OCI-LY7 (cell line): Measurements from ENCODE around the gene TLE6. TPM values are rescaled to one million over a fixed set of nuclear protein-coding genes. Genes with fewer than 3 reads are reported as not detected.
"Not testable (repeated sequence)": the region's sequence is repeated elsewhere in the genome, so short reads cannot be mapped to it uniquely, and the experiment has no call there.

Experiments
- BruUV-seq: library from RNA; stranded (reverse); fragments of 400-500 nt; replicated peaks from 2 replicates; lab custom pipeline; 2021; lab: Mats Ljungman, UMichigan
- CTCF ChIA-PET: fragments of 300-600 bp; sonication (Branson Sonifier 250); formaldehyde crosslinking; loops from one replicate; lab custom pipeline; 2022; ENCODE audit warnings: antibody characterized with exemption; ENCODE audit not compliant: unreplicated experiment; lab: Charles Lee
- POLR2A ChIA-PET: fragments of 300-600 bp; sonication (Branson Sonifier 250); formaldehyde crosslinking; loops from one replicate; lab custom pipeline; 2022; ENCODE audit warnings: antibody characterized with exemption; lab: Charles Lee
- DNase-seq: peaks from one replicate; pipeline ENCODE4 v3.0.0-alpha.2; 2015; ENCODE audit warnings: low spot score
- H2AFZ ChIP-seq: fragments of 200-600 bp; sonication (generic), shearing (Covaris generic); 2 replicates; pipeline ENCODE4 v1.6.1; 2014; ENCODE audit warnings: mild to moderate bottlenecking, antibody characterized with exemption, low read length, moderate library complexity
- H3K27ac ChIP-seq: fragments of 200-600 bp; sonication (generic); 2 replicates; pipeline ENCODE4 v1.5.1; 2014; ENCODE audit warnings: mixed run types, low read depth, mild to moderate bottlenecking, moderate library complexity, low read length, inconsistent platforms; ENCODE audit not compliant: poor library complexity, severe bottlenecking
- H3K36me3 ChIP-seq: fragments of 200-600 bp; sonication (generic); 2 replicates; pipeline ENCODE4 v1.6.1; 2014; ENCODE audit warnings: mild to moderate bottlenecking, antibody characterized with exemption, low read length, moderate library complexity, mixed read lengths; ENCODE audit not compliant: insufficient read depth
- H3K4me1 ChIP-seq: fragments of 200-600 bp; sonication (generic); 2 replicates; pipeline ENCODE4 v1.5.1; 2014; ENCODE audit warnings: mild to moderate bottlenecking, low read length; ENCODE audit not compliant: insufficient read depth, poor library complexity, severe bottlenecking
- H3K4me2 ChIP-seq: fragments of 200-600 bp; sonication (generic); 2 replicates; pipeline ENCODE4 v1.6.1; 2014; ENCODE audit warnings: mild to moderate bottlenecking, low read length
- H3K4me3 ChIP-seq: fragments of 200-600 bp; sonication (generic); 2 replicates; pipeline ENCODE4 v1.5.1; 2014; ENCODE audit warnings: mild to moderate bottlenecking, low read depth, low read length; ENCODE audit not compliant: poor library complexity, severe bottlenecking
- H3K79me2 ChIP-seq: fragments of 200-600 bp; sonication (generic); 2 replicates; pipeline ENCODE4 v1.6.1; 2016; ENCODE audit warnings: low read depth, mild to moderate bottlenecking, low read length, moderate library complexity, mixed read lengths; ENCODE audit not compliant: insufficient read depth
- H3K9me2 ChIP-seq: fragments of 200-600 bp; sonication (generic); 2 replicates; pipeline ENCODE4 v1.6.1; 2016; ENCODE audit warnings: mild to moderate bottlenecking, low read length, mixed read lengths; ENCODE audit not compliant: insufficient read depth
- H3K9me3 ChIP-seq: fragments of 200-600 bp; sonication (generic); 2 replicates; pipeline ENCODE4 v1.6.1; 2014; ENCODE audit warnings: mild to moderate bottlenecking, mixed run types, low read length, mixed read lengths
- H4K20me1 ChIP-seq: fragments of 200-600 bp; sonication (generic); 2 replicates; pipeline ENCODE4 v1.6.1; 2014; ENCODE audit warnings: mild to moderate bottlenecking, antibody characterized with exemption, low read length, moderate library complexity, mixed read lengths; ENCODE audit not compliant: insufficient read depth
- CTCF ChIP-seq: fragments of 200-600 bp; sonication (generic); conservative IDR thresholded peaks from 2 replicates; pipeline ENCODE4 v1.5.1; 2014; ENCODE audit warnings: mild to moderate bottlenecking, antibody characterized with exemption, low read length, moderate library complexity, mixed read lengths
- EZH2phosphoT487 ChIP-seq: fragments of 200-600 bp; sonication (generic); IDR thresholded peaks from 2 replicates; pipeline ENCODE4 v1.6.1; 2018; ENCODE audit warnings: low read depth, borderline replicate concordance, mild to moderate bottlenecking, mixed run types, antibody characterized with exemption, low read length, moderate library complexity, mixed read lengths
- intact Hi-C: fragments of 100-400 bp; cut with micrococcal nuclease; formaldehyde crosslinking; loops from one replicate; pipeline ENCODE4 v1.10.0; 2022; ENCODE audit not compliant: unreplicated experiment
- total RNA-seq, 2 experiments: library from RNA; depleted of rRNA in 1 of 2; stranded (reverse); fragments of >200 nt in 1 of 2; shearing (Covaris generic) in 1 of 2; gene quantifications; 2 replicates each; pipeline ENCODE4 v1.2.3, GENCODE V29; 2014 to 2022

Gene TLE6
- total RNA-seq, 2 experiments from 2014 or later, result 15.9 to 21.5 TPM

GRCh38 chr19:3008994-3009393 is 31.6 kb downstream of the TLE6 start:
- CTCF ChIA-PET, result no interaction called here
- Histone ChIP-seq H3K79me2 (no peaks in the 10 kb centered on the region), H3K4me1 (peaks cover 6% of the 10 kb centered on the region), H4K20me1 (no peaks in the 10 kb centered on the region), H3K36me3 (no peaks in the 10 kb centered on the region), H3K9me2 (no peaks in the 10 kb centered on the region), H2AFZ (no peak overlapping the region), H3K4me3 (no peak overlapping the region), H3K9me3 (no peaks in the 10 kb centered on the region), H3K27ac (no peak overlapping the region), H3K4me2 (no peak overlapping the region)
- intact Hi-C loops, result no loop called here
- TF ChIP-seq CTCF (no peak), EZH2phosphoT487 (no peak)
- no TSS peak for BruUV-seq
- DNase-seq, result no peak
- POLR2A ChIA-PET, result no interaction called here

- BruUV-seq, result no TSS peak
- no peaks in the 10 kb centered on the region for H3K79me2 ChIP-seq
- H3K36me3 ChIP-seq, result no peaks in the 10 kb centered on the region
- TF ChIP-seq CTCF (no peak), EZH2phosphoT487 (no peak)
- DNase-seq, result no peak
- H3K9me3 ChIP-seq, result no peaks in the 10 kb centered on the region
- CTCF ChIA-PET, result no interaction called here
- POLR2A ChIA-PET, result no interaction called here
- H3K27ac ChIP-seq, result no peak overlapping the region
- no peak overlapping the region for H2AFZ ChIP-seq
- H3K4me3 ChIP-seq, result no peak overlapping the region
- H4K20me1 ChIP-seq, result no peaks in the 10 kb centered on the region
- peaks cover 6% of the 10 kb centered on the region for H3K4me1 ChIP-seq
- no peaks in the 10 kb centered on the region for H3K9me2 ChIP-seq
- no peak overlapping the region for H3K4me2 ChIP-seq
- intact Hi-C loops, result no loop called here
Measured at GRCh38 chr19:3010871-3011270, 33.5 kb downstream of the TLE6 start.

GRCh38 chr19:3012059-3012458 is 34.7 kb downstream of the TLE6 start:
- CTCF ChIA-PET, result interaction anchor here (0.6 kb wide), 1 partner anchor 1255 kb away, joined by 5 read pairs; no protein-coding TSS in a partner anchor
- H3K9me2 ChIP-seq, H2AFZ ChIP-seq, DNase-seq, H3K27ac ChIP-seq, H4K20me1 ChIP-seq, H3K79me2 ChIP-seq, H3K9me3 ChIP-seq, H3K4me2 ChIP-seq, BruUV-seq, POLR2A ChIA-PET, H3K36me3 ChIP-seq, H3K4me3 ChIP-seq, H3K4me1 ChIP-seq: not testable (repeated sequence)
- intact Hi-C loops, result loop anchor here (2.0 kb wide), 1 partner anchor 25 kb away; no protein-coding TSS in a partner anchor
